ENCODE results near the gene MKI67.

The MKI67 gene

DNA sequence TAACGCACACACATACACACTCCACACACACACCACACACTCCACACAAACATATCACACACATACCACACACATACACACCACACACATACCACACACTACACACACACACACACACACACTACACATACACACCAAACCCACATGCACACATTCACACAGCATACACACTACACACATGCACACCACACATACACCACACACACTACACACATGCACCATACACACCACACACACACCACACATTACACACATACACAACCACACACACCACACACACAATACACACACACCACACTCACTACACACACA, 66.3 kb downstream of the MKI67 start:
- Histone ChIP-seq H3K79me2 (ENCODE audit: control insufficient read depth, low read length) (no peaks in the 10 kb centered on the region), H3K4me2 (ENCODE audit: low read length) (no peak overlapping the region), H3K9me3 (ENCODE audit: control insufficient read depth, insufficient read depth, low read length) (no peaks in the 10 kb centered on the region), H3K4me3 (ENCODE audit: low read length) (no peak overlapping the region), H3K9me2 (replicated peaks; ENCODE audit: control insufficient read depth, low read length) (no peaks in the 10 kb centered on the region), H3K27ac (ENCODE audit: low read depth, low read length) (no peak overlapping the region), H3F3A (ENCODE audit: control insufficient read depth, insufficient read depth) (peaks cover 20% of the 10 kb centered on the region), H3K27me3 (ENCODE audit: control insufficient read depth, low read length) (no peaks in the 10 kb centered on the region), H4K20me1 (ENCODE audit: control insufficient read depth, insufficient read depth, low read depth, low read length) (no peaks in the 10 kb centered on the region), H3K4me1 (ENCODE audit: control insufficient read depth, low read length) (peaks cover 55% of the 10 kb centered on the region), H3K36me3 (ENCODE audit: control insufficient read depth, low read length) (peaks cover 31% of the 10 kb centered on the region)
- TF ChIP-seq, protein P1, sequence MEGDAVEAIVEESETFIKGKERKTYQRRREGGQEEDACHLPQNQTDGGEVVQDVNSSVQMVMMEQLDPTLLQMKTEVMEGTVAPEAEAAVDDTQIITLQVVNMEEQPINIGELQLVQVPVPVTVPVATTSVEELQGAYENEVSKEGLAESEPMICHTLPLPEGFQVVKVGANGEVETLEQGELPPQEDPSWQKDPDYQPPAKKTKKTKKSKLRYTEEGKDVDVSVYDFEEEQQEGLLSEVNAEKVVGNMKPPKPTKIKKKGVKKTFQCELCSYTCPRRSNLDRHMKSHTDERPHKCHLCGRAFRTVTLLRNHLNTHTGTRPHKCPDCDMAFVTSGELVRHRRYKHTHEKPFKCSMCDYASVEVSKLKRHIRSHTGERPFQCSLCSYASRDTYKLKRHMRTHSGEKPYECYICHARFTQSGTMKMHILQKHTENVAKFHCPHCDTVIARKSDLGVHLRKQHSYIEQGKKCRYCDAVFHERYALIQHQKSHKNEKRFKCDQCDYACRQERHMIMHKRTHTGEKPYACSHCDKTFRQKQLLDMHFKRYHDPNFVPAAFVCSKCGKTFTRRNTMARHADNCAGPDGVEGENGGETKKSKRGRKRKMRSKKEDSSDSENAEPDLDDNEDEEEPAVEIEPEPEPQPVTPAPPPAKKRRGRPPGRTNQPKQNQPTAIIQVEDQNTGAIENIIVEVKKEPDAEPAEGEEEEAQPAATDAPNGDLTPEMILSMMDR (IDR thresholded peaks at IDR 0.05; ENCODE audit: low read depth, low read length, poor library complexity, severe bottlenecking): no peak
- no peak for TF ChIP-seq EZH2phosphoT487 (IDR thresholded peaks at IDR 0.05; ENCODE audit: borderline replicate concordance, low read length)

DNA sequence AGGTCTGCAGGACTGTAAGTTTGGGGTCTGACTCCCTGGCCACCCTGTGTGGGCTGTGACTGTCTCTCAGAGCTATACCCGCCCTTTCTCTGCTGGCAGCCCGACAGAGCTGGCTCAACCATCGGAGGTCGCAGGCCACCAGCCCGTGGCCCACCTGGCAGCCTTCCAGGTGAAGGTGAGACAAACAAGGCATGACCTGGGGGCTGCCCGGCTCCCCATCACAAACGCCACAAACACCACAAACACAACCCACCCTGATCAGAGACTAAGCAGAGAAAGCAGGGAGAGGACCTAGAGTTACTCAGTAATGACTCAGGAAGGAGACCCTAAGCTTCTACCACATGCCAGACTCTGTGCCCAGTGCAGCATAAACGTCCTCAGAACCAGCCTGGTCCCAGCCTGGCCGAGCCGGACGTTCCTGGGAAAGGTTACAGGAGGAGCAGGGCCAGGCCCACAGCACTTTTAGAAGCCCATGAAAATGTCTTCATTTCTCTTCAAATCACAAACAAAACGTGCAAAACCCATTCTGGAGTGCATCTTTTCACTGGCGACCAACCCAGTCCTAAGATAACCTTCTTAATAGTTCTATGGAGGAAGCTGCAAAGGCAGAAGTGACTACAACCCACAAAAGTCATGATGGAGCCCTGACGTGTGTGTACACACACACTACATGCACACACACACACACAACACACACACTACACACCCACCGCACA, 66.8 kb downstream of the MKI67 start:
- Histone ChIP-seq H4K20me1 (ENCODE audit: control insufficient read depth, insufficient read depth, low read depth, low read length) (no peaks in the 10 kb centered on the region), H3K79me2 (ENCODE audit: control insufficient read depth, low read length) (no peaks in the 10 kb centered on the region), H3K9me2 (replicated peaks; ENCODE audit: control insufficient read depth, low read length) (no peaks in the 10 kb centered on the region), H3K27ac (ENCODE audit: low read depth, low read length) (peak overlapping the region; percentile 19), H3K4me2 (ENCODE audit: low read length) (peak overlapping the region; percentile 35), H3K36me3 (ENCODE audit: control insufficient read depth, low read length) (peaks cover 31% of the 10 kb centered on the region), H3F3A (ENCODE audit: control insufficient read depth, insufficient read depth) (peaks cover 20% of the 10 kb centered on the region), H3K9me3 (ENCODE audit: control insufficient read depth, insufficient read depth, low read length) (no peaks in the 10 kb centered on the region), H3K4me1 (ENCODE audit: control insufficient read depth, low read length) (peaks cover 50% of the 10 kb centered on the region), H3K4me3 (ENCODE audit: low read length) (0 out of 2 replicates have a peak overlapping the region, but pooled peaks have one; percentile 3), H3K27me3 (ENCODE audit: control insufficient read depth, low read length) (no peaks in the 10 kb centered on the region)
- TF ChIP-seq, protein P1 (IDR thresholded peaks at IDR 0.05; ENCODE audit: low read depth, low read length, poor library complexity, severe bottlenecking): no peak
- TF ChIP-seq EZH2phosphoT487 (IDR thresholded peaks at IDR 0.05; ENCODE audit: borderline replicate concordance, low read length): no peak

DNA sequence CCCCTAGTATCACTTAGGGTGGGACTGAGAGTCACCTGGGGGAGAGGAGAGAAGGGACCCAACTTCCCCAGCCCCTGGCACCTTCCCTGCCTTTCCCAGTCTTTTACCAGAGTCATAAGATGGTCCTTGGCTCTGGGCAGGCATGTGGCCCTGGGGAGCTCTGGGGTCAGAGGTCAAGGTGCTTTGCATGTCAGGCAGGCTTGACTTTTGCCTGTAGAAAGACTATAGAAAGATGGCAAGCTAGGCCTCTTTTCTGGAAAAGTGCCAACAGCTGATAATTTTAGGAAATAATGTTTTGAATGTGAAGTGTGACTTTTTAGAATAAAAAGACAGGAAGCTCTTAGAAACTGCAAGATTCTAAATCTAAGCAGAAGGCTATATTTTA, 67.5 kb downstream of the MKI67 start:
- TF ChIP-seq EZH2phosphoT487 (IDR thresholded peaks at IDR 0.05; ENCODE audit: borderline replicate concordance, low read length): no peak
- TF ChIP-seq, protein P1 (IDR thresholded peaks at IDR 0.05; ENCODE audit: low read depth, low read length, poor library complexity, severe bottlenecking): no peak
- H3F3A ChIP-seq (ENCODE audit: control insufficient read depth, insufficient read depth): peaks cover 20% of the 10 kb centered on the region
- no peaks in the 10 kb centered on the region for H4K20me1 ChIP-seq (ENCODE audit: control insufficient read depth, insufficient read depth, low read depth, low read length)
- peak overlapping the region; percentile 19 for H3K27ac ChIP-seq (ENCODE audit: low read depth, low read length)
- H3K4me3 ChIP-seq (ENCODE audit: low read length): 0 out of 2 replicates have a peak overlapping the region, but pooled peaks have one; percentile 3
- H3K36me3 ChIP-seq (ENCODE audit: control insufficient read depth, low read length): peaks cover 31% of the 10 kb centered on the region
- no peaks in the 10 kb centered on the region for H3K9me3 ChIP-seq (ENCODE audit: control insufficient read depth, insufficient read depth, low read length)
- H3K79me2 ChIP-seq (ENCODE audit: control insufficient read depth, low read length): no peaks in the 10 kb centered on the region
- no peaks in the 10 kb centered on the region for H3K9me2 ChIP-seq (replicated peaks; ENCODE audit: control insufficient read depth, low read length)
- H3K4me2 ChIP-seq (ENCODE audit: low read length): peak overlapping the region; percentile 35
- H3K27me3 ChIP-seq (ENCODE audit: control insufficient read depth, low read length): no peaks in the 10 kb centered on the region
- H3K4me1 ChIP-seq (ENCODE audit: control insufficient read depth, low read length): peaks cover 43% of the 10 kb centered on the region

Data from DOHH2 (cell line).